Left lung (tissue), 10 donors: ENCODE measurements around the gene NEK7. TPM values are rescaled to one million over a fixed set of nuclear protein-coding genes. Genes with fewer than 3 reads are reported as not detected.

Source experiments
- ATAC-seq: fragments of 200-7000 bp; cut with Tn5 transposase; one replicate; pipeline ENCODE4 v1.9.1; 2020; ENCODE audit warnings: moderate library complexity
- DNase-seq, 4 donors: peaks; one replicate each; pipeline ENCODE4 v3.0.0-alpha.2; 2013 to 2020
- H3K27ac ChIP-seq, 2 donors: fragments of 200-600 bp; sonication (generic) in 1 of 2; one replicate each; pipeline versions ENCODE4 v1.5.0 to v1.8.0; 2020 to 2021
- H3K27me3 ChIP-seq, 2 donors: fragments of 200-600 bp; sonication (generic) in 1 of 2; one replicate each; pipeline versions ENCODE4 v1.5.0 to v1.8.0; 2020 to 2021
- H3K36me3 ChIP-seq, 2 donors: fragments of 200-600 bp; sonication (generic) in 1 of 2; one replicate each; pipeline versions ENCODE4 v1.5.0 to v1.8.0; 2020 to 2021
- H3K4me1 ChIP-seq, 2 donors: fragments of 200-600 bp; one replicate each; pipeline ENCODE4 v1.8.0; 2021
- H3K4me3 ChIP-seq, 2 donors: fragments of 200-600 bp; sonication (generic) in 1 of 2; one replicate each; pipeline versions ENCODE4 v1.5.0 to v1.8.0; 2020 to 2021; ENCODE audit warnings: mild to moderate bottlenecking in 1 of 2
- H3K9me3 ChIP-seq, 2 donors: fragments of 200-600 bp; sonication (generic) in 1 of 2; one replicate each; pipeline versions ENCODE4 v1.5.0 to v1.8.0; 2020 to 2021
- CTCF ChIP-seq, 2 donors: fragments of 200-600 bp; sonication (generic) in 1 of 2; IDR thresholded peaks; one replicate each; pipeline versions ENCODE4 v1.5.0 to v1.8.0; 2021; ENCODE audit warnings: antibody characterized with exemption in 2 of 2
- intact Hi-C, 2 donors: fragments of 100-400 bp; cut with DNase I; formaldehyde crosslinking; loops; one replicate each; pipeline versions ENCODE4 v1.11.2 to v1.14.2; 2022
- polyA plus RNA-seq, 6 donors: library from polyadenylated mRNA; unstranded; fragments of 120-200 nt; gene quantifications; one replicate each; pipeline ENCODE4 v1.2.1, GENCODE V29; 2013; ENCODE audit not compliant: insufficient read length in 6 of 6
- total RNA-seq, 2 donors: library from RNA; stranded (reverse); fragmentation: NEBNext Ultra II Directional; extraction: Animal tissue kit (Norgen Biotek cat#: 25700); gene quantifications; one replicate each; pipeline ENCODE4 v1.2.1, GENCODE V29; 2021
- donor health status: DM: no; HTN: yes; CAD: no.
- donor health status: DM: no; HTN: no; CAD: no.

NEK7 gene
- total and polyA plus RNA-seq, 8 donors = 66.9 to 102 (median 76.1) TPM

DNA sequence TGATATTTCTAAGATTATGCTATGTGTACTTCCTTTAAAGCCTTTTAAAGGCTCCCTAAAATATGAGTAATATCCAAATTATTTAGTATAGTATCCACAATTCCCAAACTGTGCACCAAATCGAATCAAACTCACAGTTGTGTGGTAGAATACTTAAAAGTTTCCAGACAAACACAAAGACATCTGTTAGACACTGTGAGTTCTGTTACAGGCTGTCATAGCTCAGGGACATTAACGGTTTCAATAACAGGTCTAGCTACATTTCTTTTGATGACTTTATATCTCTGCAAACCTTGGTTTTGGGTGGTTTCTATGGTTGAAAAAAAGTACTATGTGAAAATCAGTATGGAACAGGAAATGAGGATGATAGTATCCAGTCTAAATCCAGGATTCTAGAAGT, 36.9 kb upstream of the NEK7 start:
- Histone ChIP-seq H3K27ac (no peak overlapping the region), H3K27me3 (no peaks in the 10 kb centered on the region), H3K4me1 (no peaks in the 10 kb centered on the region), H3K4me3 (no peak overlapping the region), H3K36me3 (no peaks in the 10 kb centered on the region), H3K9me3 (no peaks in the 10 kb centered on the region)
- no peak for DNase-seq
- no peak for ATAC-seq
- intact Hi-C loops = no loop called here
- no peak for TF ChIP-seq CTCF (IDR thresholded peaks at IDR 0.05)

- TF ChIP-seq CTCF (IDR thresholded peaks at IDR 0.05) = no peak
- Histone ChIP-seq H3K36me3 (no peaks in the 10 kb centered on the region), H3K27ac (no peak overlapping the region), H3K9me3 (no peaks in the 10 kb centered on the region), H3K27me3 (no peaks in the 10 kb centered on the region), H3K4me3 (no peak overlapping the region), H3K4me1 (peaks cover 0 to 5% of the 10 kb centered on the region in 2 donors)
- peak; percentile 59 for ATAC-seq
- intact Hi-C loops = no loop called here
- DNase-seq = peak in 1 of 4 donors; percentile 34
Measured at GRCh38 chr1:198121056-198121826, 35.6 kb upstream of the NEK7 start.

DNA sequence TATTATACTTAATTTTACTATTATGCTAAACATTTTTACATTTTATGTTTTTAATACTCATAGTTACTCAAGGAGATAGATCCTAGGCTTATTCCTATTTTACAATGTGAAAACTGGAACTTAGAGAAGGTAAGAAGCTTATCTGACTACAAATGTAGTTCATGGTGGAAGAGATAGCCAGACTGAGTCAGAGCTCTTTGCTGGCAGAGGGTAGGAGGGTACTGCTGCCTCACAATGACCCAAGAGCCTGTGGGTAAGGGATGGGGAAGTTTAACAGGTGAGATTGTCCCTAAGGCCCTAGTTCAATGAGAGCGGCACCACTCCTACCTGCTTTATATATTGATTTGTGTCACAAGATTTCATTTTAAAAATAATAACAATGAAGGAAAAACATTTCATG, 34.1 kb upstream of the NEK7 start:
- ATAC-seq = no peak
- Histone ChIP-seq H3K36me3 (no peaks in the 10 kb centered on the region), H3K27ac (no peak overlapping the region), H3K27me3 (no peaks in the 10 kb centered on the region), H3K9me3 (no peaks in the 10 kb centered on the region), H3K4me1 (peaks cover 0 to 6% of the 10 kb centered on the region in 2 donors), H3K4me3 (no peak overlapping the region)
- intact Hi-C loops = no loop called here
- no peak for DNase-seq
- TF ChIP-seq CTCF (IDR thresholded peaks at IDR 0.05) = no peak

DNA sequence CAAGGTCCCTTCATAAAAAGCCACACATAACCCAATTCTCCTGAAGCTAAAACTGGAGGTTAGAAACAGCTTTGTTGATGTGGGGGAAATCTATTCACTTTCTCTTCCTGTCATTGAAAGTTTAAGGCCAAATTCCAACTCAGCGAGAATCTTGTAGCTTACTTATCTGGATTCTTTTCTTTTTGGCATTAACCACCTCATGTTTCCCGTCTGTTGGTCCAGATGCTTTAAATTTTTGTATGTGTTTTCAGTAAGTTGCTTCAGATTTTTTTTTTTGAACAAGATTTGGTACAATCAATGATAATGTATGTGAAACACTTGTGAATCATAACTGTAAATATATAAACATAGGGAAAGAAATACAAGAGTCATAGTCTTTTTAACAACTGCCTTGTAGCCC, 33.7 kb upstream of the NEK7 start:
- no peak for ATAC-seq
- Histone ChIP-seq H3K4me3 (no peak overlapping the region), H3K9me3 (no peaks in the 10 kb centered on the region), H3K4me1 (peaks cover 0 to 6% of the 10 kb centered on the region in 2 donors), H3K36me3 (no peaks in the 10 kb centered on the region), H3K27me3 (no peaks in the 10 kb centered on the region), H3K27ac (no peak overlapping the region)
- intact Hi-C loops = no loop called here
- no peak for DNase-seq
- no peak for TF ChIP-seq CTCF (IDR thresholded peaks at IDR 0.05)

GRCh38 chr1:198124673-198125072, 32.1 kb upstream of the NEK7 start:
- no peak for TF ChIP-seq CTCF (IDR thresholded peaks at IDR 0.05)
- H3K9me3 ChIP-seq = no peaks in the 10 kb centered on the region
- no peak overlapping the region for H3K27ac ChIP-seq
- H3K4me3 ChIP-seq = no peak overlapping the region
- H3K27me3 ChIP-seq = no peaks in the 10 kb centered on the region
- ATAC-seq (no peak), DNase-seq (no peak)
- peaks cover 0 to 6% of the 10 kb centered on the region in 2 donors for H3K4me1 ChIP-seq
- intact Hi-C loops = no loop called here
- no peaks in the 10 kb centered on the region for H3K36me3 ChIP-seq
